ENCODE data around the gene OLFM3. TPM values are rescaled to one million over a fixed set of nuclear protein-coding genes. Genes with fewer than 3 reads are reported as not detected.

Gene OLFM3
- total and polyA plus RNA-seq, 5 donors from 2014 or later: not detected

DNA sequence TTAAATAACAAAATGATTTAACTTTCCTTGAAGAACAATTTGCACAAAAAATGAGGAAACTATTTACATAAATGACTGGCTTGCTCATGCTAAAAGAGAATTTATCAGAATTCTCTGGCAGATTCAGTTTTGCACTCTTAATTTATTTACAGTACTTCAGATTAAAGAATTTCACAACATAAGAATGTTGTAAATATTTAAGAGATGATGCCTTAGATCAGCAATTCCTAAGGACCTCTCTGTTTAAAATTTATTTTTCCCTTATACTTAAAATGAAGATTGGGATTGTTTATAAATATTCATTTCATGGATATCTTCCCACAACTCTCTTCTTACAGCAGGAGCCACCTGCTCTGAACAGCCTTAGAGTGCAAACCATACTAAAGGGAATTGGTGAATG lies 120.8 kb downstream of the OLFM3 start:
- Histone ChIP-seq H3K27me3 (ENCODE audit: control insufficient read depth, insufficient read depth, low read length) (no peaks in the 10 kb centered on the region), H3K9me3 (ENCODE audit: control insufficient read depth in 2 of 2, low read length in 2 of 2) (no peaks in the 10 kb centered on the region), H3K4me3 (ENCODE audit: low read depth, low read length) (no peak overlapping the region), H3K36me3 (ENCODE audit: control insufficient read depth, insufficient read depth, low read length) (no peaks in the 10 kb centered on the region), H3K4me1 (ENCODE audit: control insufficient read depth, insufficient read depth, low read length, poor library complexity, severe bottlenecking) (no peaks in the 10 kb centered on the region), H3K27ac (ENCODE audit: insufficient read depth, low read length, poor library complexity, severe bottlenecking) (no peak overlapping the region)
- Mint-ChIP-seq H3K27ac (no peak overlapping the region), H3K36me3 (no peaks in the 10 kb centered on the region), H3K27me3 (no peaks in the 10 kb centered on the region), H3K4me1 (no peaks in the 10 kb centered on the region), H3K9me3 (peaks cover 0 to 2% (median 0%) of the 10 kb centered on the region in 7 donors), H3K4me3 (no peak overlapping the region)
- DNase-seq (no peak), ATAC-seq (ENCODE audit: low read depth in 2 of 2) (no peak)

DNA sequence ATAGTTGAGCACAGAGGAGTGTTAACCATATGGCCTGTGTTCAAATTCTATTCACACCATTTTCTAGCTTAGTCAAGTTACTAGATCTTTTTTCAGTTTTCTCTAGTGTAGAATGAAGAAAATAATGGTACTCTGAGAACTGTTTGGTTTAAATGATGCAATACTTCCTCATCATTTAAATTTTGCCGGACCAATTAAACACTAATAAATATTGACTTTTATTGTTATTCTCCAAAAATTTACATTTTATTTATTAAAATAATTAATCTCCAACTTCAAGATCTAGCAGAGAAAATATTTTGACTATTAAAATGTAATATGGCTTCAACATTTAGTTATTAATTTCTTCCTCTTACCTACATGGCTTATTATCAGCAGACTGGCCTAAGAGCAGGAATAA lies 123.1 kb downstream of the OLFM3 start:
- no peak overlapping the region for H3K4me3 ChIP-seq (ENCODE audit: low read depth, low read length)
- no peak overlapping the region for H3K27ac Mint-ChIP-seq
- no peak overlapping the region for H3K4me3 Mint-ChIP-seq
- H3K27ac ChIP-seq (ENCODE audit: insufficient read depth, low read length, poor library complexity, severe bottlenecking): no peak overlapping the region
- H3K9me3 ChIP-seq (ENCODE audit: control insufficient read depth in 2 of 2, low read length in 2 of 2): no peaks in the 10 kb centered on the region
- H3K27me3 ChIP-seq (ENCODE audit: control insufficient read depth, insufficient read depth, low read length): no peaks in the 10 kb centered on the region
- no peaks in the 10 kb centered on the region for H3K36me3 Mint-ChIP-seq
- no peaks in the 10 kb centered on the region for H3K36me3 ChIP-seq (ENCODE audit: control insufficient read depth, insufficient read depth, low read length)
- peaks cover 0 to 3% (median 0%) of the 10 kb centered on the region in 7 donors for H3K9me3 Mint-ChIP-seq
- H3K27me3 Mint-ChIP-seq: no peaks in the 10 kb centered on the region
- DNase-seq: no peak
- H3K4me1 Mint-ChIP-seq: no peaks in the 10 kb centered on the region
- H3K4me1 ChIP-seq (ENCODE audit: control insufficient read depth, insufficient read depth, low read length, poor library complexity, severe bottlenecking): no peaks in the 10 kb centered on the region
- no peak for ATAC-seq (ENCODE audit: low read depth in 2 of 2)

DNA sequence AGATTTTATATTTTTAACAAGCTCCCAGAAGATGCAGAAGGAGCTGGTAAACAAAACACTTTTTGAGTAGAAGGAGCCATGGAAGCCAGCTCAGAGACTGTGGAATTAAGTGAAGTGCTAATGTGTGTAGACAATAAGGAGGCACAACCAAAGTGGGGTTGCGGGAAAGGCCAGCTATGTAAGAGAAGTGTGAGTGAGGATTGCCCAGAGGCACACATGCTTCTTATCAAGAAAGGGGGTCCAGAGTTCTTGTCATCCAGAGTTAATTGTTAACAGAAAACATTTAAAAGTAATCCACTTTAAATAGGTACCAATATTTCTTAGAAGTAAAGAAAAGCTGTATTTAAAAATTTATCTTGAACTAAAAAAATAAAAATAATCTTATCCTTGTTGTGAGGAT lies 136.8 kb downstream of the OLFM3 start:
- Mint-ChIP-seq H3K9me3 (no peaks in the 10 kb centered on the region), H3K27me3 (no peaks in the 10 kb centered on the region), H3K27ac (no peak overlapping the region), H3K4me3 (no peak overlapping the region), H3K36me3 (no peaks in the 10 kb centered on the region), H3K4me1 (no peaks in the 10 kb centered on the region)
- no peak for ATAC-seq (ENCODE audit: low read depth in 2 of 2)
- Histone ChIP-seq H3K27me3 (ENCODE audit: control insufficient read depth, insufficient read depth, low read length) (no peaks in the 10 kb centered on the region), H3K36me3 (ENCODE audit: control insufficient read depth, insufficient read depth, low read length) (no peaks in the 10 kb centered on the region), H3K4me3 (ENCODE audit: low read depth, low read length) (no peak overlapping the region), H3K4me1 (ENCODE audit: control insufficient read depth, insufficient read depth, low read length, poor library complexity, severe bottlenecking) (no peaks in the 10 kb centered on the region), H3K27ac (ENCODE audit: insufficient read depth, low read length, poor library complexity, severe bottlenecking) (no peak overlapping the region), H3K9me3 (ENCODE audit: control insufficient read depth in 2 of 2, low read length in 2 of 2) (no peaks in the 10 kb centered on the region)
- no peak for DNase-seq

DNA sequence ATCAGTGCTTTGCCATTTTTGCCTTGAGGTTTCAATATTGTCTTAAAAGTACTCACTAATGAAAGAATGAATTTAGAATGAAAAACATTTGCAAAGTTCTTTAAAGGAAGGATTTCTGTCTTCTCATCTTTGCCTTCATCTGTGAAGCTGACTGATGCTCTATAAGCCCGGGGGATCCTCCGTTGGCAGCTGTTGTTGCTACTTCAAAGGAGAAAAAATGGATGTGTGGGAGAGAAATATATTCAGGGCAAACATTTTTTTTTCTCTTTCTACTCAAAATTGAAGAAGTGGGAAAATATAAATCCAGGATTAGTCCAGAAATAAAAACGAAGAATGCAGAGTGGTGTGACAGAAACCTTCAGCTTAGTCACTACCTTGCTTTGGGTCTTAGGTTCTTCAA lies 142.5 kb downstream of the OLFM3 start:
- Mint-ChIP-seq H3K4me3 (no peak overlapping the region), H3K4me1 (no peaks in the 10 kb centered on the region), H3K27ac (no peak overlapping the region), H3K9me3 (peaks cover 0 to 3% (median 0%) of the 10 kb centered on the region in 7 donors), H3K36me3 (no peaks in the 10 kb centered on the region), H3K27me3 (no peaks in the 10 kb centered on the region)
- H3K4me1 ChIP-seq (ENCODE audit: control insufficient read depth, insufficient read depth, low read length, poor library complexity, severe bottlenecking): no peaks in the 10 kb centered on the region
- ATAC-seq (ENCODE audit: low read depth in 2 of 2) (no peak), DNase-seq (no peak)
- no peaks in the 10 kb centered on the region for H3K36me3 ChIP-seq (ENCODE audit: control insufficient read depth, insufficient read depth, low read length)
- H3K27me3 ChIP-seq (ENCODE audit: control insufficient read depth, insufficient read depth, low read length): no peaks in the 10 kb centered on the region
- no peak overlapping the region for H3K27ac ChIP-seq (ENCODE audit: insufficient read depth, low read length, poor library complexity, severe bottlenecking)
- no peaks in the 10 kb centered on the region for H3K9me3 ChIP-seq (ENCODE audit: control insufficient read depth in 2 of 2, low read length in 2 of 2)
- H3K4me3 ChIP-seq (ENCODE audit: low read depth, low read length): no peak overlapping the region

DNA sequence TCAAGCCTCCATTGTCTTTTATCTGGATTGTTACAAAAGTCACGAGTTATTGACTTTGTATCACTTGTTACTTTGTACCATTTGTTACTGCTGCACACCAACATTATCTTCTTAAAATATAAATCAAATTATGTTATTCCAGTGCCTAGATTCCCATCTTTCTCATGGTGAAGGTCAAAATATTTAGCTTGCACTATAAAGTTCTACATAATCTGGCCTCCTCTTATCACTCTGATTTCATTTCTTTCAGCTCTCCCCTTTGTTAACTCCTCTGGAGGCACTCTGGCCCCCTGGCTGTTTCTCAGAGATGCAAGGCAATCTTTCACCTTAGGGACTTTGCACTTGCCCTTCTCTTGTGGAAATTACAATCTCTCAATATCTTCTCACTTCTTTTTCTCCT lies 143.8 kb downstream of the OLFM3 start:
- no peak overlapping the region for H3K4me3 Mint-ChIP-seq
- no peak overlapping the region for H3K27ac Mint-ChIP-seq
- Histone ChIP-seq H3K27me3 (ENCODE audit: control insufficient read depth, insufficient read depth, low read length) (no peaks in the 10 kb centered on the region), H3K36me3 (ENCODE audit: control insufficient read depth, insufficient read depth, low read length) (no peaks in the 10 kb centered on the region), H3K4me3 (ENCODE audit: low read depth, low read length) (no peak overlapping the region), H3K9me3 (ENCODE audit: control insufficient read depth in 2 of 2, low read length in 2 of 2) (no peaks in the 10 kb centered on the region), H3K27ac (ENCODE audit: insufficient read depth, low read length, poor library complexity, severe bottlenecking) (no peak overlapping the region), H3K4me1 (ENCODE audit: control insufficient read depth, insufficient read depth, low read length, poor library complexity, severe bottlenecking) (no peaks in the 10 kb centered on the region)
- no peaks in the 10 kb centered on the region for H3K27me3 Mint-ChIP-seq
- no peaks in the 10 kb centered on the region for H3K36me3 Mint-ChIP-seq
- DNase-seq (no peak), ATAC-seq (ENCODE audit: low read depth in 2 of 2) (no peak)
- H3K9me3 Mint-ChIP-seq: peaks cover 0 to 4% (median 0%) of the 10 kb centered on the region in 7 donors
- no peaks in the 10 kb centered on the region for H3K4me1 Mint-ChIP-seq

DNA sequence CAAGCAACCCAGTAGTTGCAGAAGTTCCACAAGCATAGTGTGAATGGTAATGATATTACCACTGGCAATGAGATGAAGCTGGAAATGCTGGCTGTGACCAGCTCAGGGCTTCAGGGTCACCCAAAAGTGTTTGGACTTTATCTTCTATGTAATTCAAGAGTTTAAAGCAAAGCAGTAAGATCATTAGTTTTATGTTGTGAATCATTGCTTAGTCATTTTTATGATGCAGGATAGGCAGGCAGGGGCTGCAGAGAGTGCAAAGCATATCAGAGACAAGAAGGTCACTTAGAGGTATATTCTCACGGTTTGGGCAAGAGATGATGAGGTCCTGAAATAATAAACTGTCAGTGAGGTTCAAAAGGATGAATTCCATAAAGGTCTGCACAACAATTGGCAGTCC lies 147.4 kb downstream of the OLFM3 start:
- no peak overlapping the region for H3K27ac ChIP-seq (ENCODE audit: insufficient read depth, low read length, poor library complexity, severe bottlenecking)
- H3K27me3 ChIP-seq (ENCODE audit: control insufficient read depth, insufficient read depth, low read length): no peaks in the 10 kb centered on the region
- Mint-ChIP-seq H3K4me1 (no peaks in the 10 kb centered on the region), H3K27me3 (peaks cover 5% of the 10 kb centered on the region), H3K27ac (no peak overlapping the region), H3K4me3 (no peak overlapping the region), H3K9me3 (peaks cover 0 to 4% (median 0%) of the 10 kb centered on the region in 7 donors), H3K36me3 (no peaks in the 10 kb centered on the region)
- H3K4me1 ChIP-seq (ENCODE audit: control insufficient read depth, insufficient read depth, low read length, poor library complexity, severe bottlenecking): no peaks in the 10 kb centered on the region
- ATAC-seq (ENCODE audit: low read depth in 2 of 2): no peak
- H3K9me3 ChIP-seq (ENCODE audit: control insufficient read depth in 2 of 2, low read length in 2 of 2): no peaks in the 10 kb centered on the region
- DNase-seq: no peak
- H3K36me3 ChIP-seq (ENCODE audit: control insufficient read depth, insufficient read depth, low read length): no peaks in the 10 kb centered on the region
- no peak overlapping the region for H3K4me3 ChIP-seq (ENCODE audit: low read depth, low read length)

DNA sequence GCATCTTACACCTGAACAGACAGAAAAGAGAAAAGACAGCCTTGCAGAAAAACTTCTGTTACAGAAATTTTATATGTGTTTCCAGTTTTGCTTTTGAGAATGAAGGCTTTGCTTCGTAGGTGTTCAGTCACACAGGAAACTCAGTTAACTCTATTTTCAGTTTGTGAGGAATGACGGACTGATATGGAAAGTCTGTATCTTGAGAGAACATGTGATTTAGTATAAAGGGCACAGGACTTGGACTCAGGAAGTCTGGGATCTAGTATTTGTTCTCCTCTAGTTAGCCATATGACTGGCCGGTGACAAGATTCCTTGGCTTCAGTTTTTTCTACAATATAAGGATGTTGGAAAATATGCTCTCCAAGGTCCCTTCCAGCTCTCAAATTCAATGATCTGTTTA lies 149.1 kb downstream of the OLFM3 start:
- H3K9me3 ChIP-seq (ENCODE audit: control insufficient read depth in 2 of 2, low read length in 2 of 2): no peaks in the 10 kb centered on the region
- no peak overlapping the region for H3K27ac ChIP-seq (ENCODE audit: insufficient read depth, low read length, poor library complexity, severe bottlenecking)
- H3K27ac Mint-ChIP-seq: no peak overlapping the region
- H3K4me1 Mint-ChIP-seq: no peaks in the 10 kb centered on the region
- peaks cover 0 to 9% (median 0%) of the 10 kb centered on the region in 7 donors for H3K9me3 Mint-ChIP-seq
- no peaks in the 10 kb centered on the region for H3K36me3 ChIP-seq (ENCODE audit: control insufficient read depth, insufficient read depth, low read length)
- H3K4me1 ChIP-seq (ENCODE audit: control insufficient read depth, insufficient read depth, low read length, poor library complexity, severe bottlenecking): no peaks in the 10 kb centered on the region
- ATAC-seq (ENCODE audit: low read depth in 2 of 2) (no peak), DNase-seq (no peak)
- no peak overlapping the region for H3K4me3 ChIP-seq (ENCODE audit: low read depth, low read length)
- no peaks in the 10 kb centered on the region for H3K27me3 ChIP-seq (ENCODE audit: control insufficient read depth, insufficient read depth, low read length)
- H3K36me3 Mint-ChIP-seq: no peaks in the 10 kb centered on the region
- no peak overlapping the region for H3K4me3 Mint-ChIP-seq
- H3K27me3 Mint-ChIP-seq: peaks cover 5% of the 10 kb centered on the region

DNA sequence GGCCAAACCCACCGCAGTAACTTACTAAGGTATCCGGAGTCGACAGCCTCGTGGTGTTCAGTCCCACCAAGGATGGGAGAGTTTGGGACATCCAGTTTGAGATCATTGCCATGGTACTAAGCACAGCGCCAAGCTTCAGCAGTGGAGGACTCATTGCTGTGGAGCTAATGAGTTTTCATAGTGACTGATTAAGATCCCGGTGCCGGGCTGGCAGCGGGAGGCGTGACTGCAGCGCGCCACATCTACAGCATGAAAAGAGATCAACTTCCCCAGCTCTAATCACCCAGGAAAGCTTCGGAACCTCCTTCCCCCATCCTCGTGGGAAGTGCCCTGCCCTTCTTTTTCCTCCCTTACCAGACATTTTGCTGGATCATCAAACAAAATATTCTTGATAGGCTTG lies 149.9 kb downstream of the OLFM3 start:
- Histone ChIP-seq H3K36me3 (ENCODE audit: control insufficient read depth, insufficient read depth, low read length) (no peaks in the 10 kb centered on the region), H3K9me3 (ENCODE audit: control insufficient read depth in 2 of 2, low read length in 2 of 2) (no peaks in the 10 kb centered on the region), H3K4me1 (ENCODE audit: control insufficient read depth, insufficient read depth, low read length, poor library complexity, severe bottlenecking) (no peaks in the 10 kb centered on the region), H3K27me3 (ENCODE audit: control insufficient read depth, insufficient read depth, low read length) (no peaks in the 10 kb centered on the region), H3K27ac (ENCODE audit: insufficient read depth, low read length, poor library complexity, severe bottlenecking) (no peak overlapping the region), H3K4me3 (ENCODE audit: low read depth, low read length) (no peak overlapping the region)
- Mint-ChIP-seq H3K27me3 (peaks cover 5% of the 10 kb centered on the region), H3K36me3 (no peaks in the 10 kb centered on the region), H3K4me1 (no peaks in the 10 kb centered on the region), H3K4me3 (no peak overlapping the region), H3K27ac (no peak overlapping the region), H3K9me3 (peaks cover 0 to 9% (median 0%) of the 10 kb centered on the region in 7 donors)
- ATAC-seq (ENCODE audit: low read depth in 2 of 2) (no peak), DNase-seq (no peak)

Measured in CD4-positive, CD25-positive, alpha-beta regulatory T cell (primary cell).